Cerebellar nuclear complex (tissue), 1 donor: Measurements from ENCODE around the gene GATC.

Experiments used
- DNase-seq, 2 experiments: peaks; one replicate each; lab custom pipeline; 2025; lab: John Stamatoyannopoulos, UW

GATC gene

GRCh38 chr12:120445911-120446843 lies at the start of gene GATC, which contains the start of gene TRIAP1:
TSS of gene GATC (plus strand) at chr12:120446444. CDS start at chr12:120446481, 37 bp downstream.
TSS of gene TRIAP1 (minus strand) at chr12:120446384. CDS start at chr12:120446372, 12 bp downstream.
- peak in 1 of 2 experiments; percentile 50 for DNase-seq

GRCh38 chr12:120397824-120398540 lies 48.3 kb upstream of the GATC start:
- DNase-seq = no peak

- DNase-seq = no peak
Measured at GRCh38 chr12:120399531-120399930, 46.7 kb upstream of the GATC start.

- DNase-seq = no peak
Measured at GRCh38 chr12:120402217-120402616, 44.0 kb upstream of the GATC start.

GRCh38 chr12:120403869-120404268 lies 42.4 kb upstream of the GATC start:
- DNase-seq = no peak

- no peak for DNase-seq
Measured at GRCh38 chr12:120404271-120404670, 42.0 kb upstream of the GATC start.

GRCh38 chr12:120406069-120406468 lies 40.2 kb upstream of the GATC start:
- no peak for DNase-seq

- DNase-seq = no peak
Measured at GRCh38 chr12:120406553-120406952, 39.7 kb upstream of the GATC start.

- DNase-seq = no peak
Measured at GRCh38 chr12:120408771-120409170, 37.5 kb upstream of the GATC start.

GRCh38 chr12:120412421-120412820 lies 33.8 kb upstream of the GATC start:
- no peak for DNase-seq

- no peak for DNase-seq
Measured at GRCh38 chr12:120413901-120414695, 32.1 kb upstream of the GATC start.

GRCh38 chr12:120416490-120417216 lies 29.6 kb upstream of the GATC start:
- no peak for DNase-seq

GRCh38 chr12:120417917-120418580 lies 28.2 kb upstream of the GATC start:
- no peak for DNase-seq

GRCh38 chr12:120421701-120422100 lies 24.5 kb upstream of the GATC start:
- no peak for DNase-seq

GRCh38 chr12:120422892-120423456 lies 23.3 kb upstream of the GATC start:
- DNase-seq = no peak

GRCh38 chr12:120425797-120426196 lies 20.4 kb upstream of the GATC start:
- no peak for DNase-seq

- no peak for DNase-seq
Measured at GRCh38 chr12:120428597-120429229, 17.5 kb upstream of the GATC start.

GRCh38 chr12:120429368-120429767 lies 16.9 kb upstream of the GATC start:
- DNase-seq = no peak

- no peak for DNase-seq
Measured at GRCh38 chr12:120432772-120433525, 13.3 kb upstream of the GATC start.
